Neural cell (in vitro differentiated cells): ENCODE results near the gene TRPV2. TPM values are rescaled to one million over a fixed set of nuclear protein-coding genes. Genes with fewer than 3 reads are reported as not detected.

Experiments used
- H2AFZ ChIP-seq: fragments of 200-600, 300-800 bp; sonication (generic), shearing (Covaris generic); 2 replicates; pipeline ENCODE4 v1.6.0; 2014; ENCODE audit warnings: low read depth, mild to moderate bottlenecking, antibody characterized with exemption, low read length, moderate library complexity
- H3F3A ChIP-seq: fragments of 200-600 bp; shearing (Covaris generic); 2 replicates; pipeline ENCODE4 v1.6.1; 2016; ENCODE audit warnings: mild to moderate bottlenecking, moderate library complexity, mixed read lengths, antibody characterized with exemption, low read length; ENCODE audit not compliant: insufficient read depth, poor library complexity, severe bottlenecking
- H3K27ac ChIP-seq: fragments of 200-600, 300-800 bp; sonication (generic), shearing (Covaris generic); 2 replicates; pipeline ENCODE4 v1.5.1; 2014; ENCODE audit warnings: mild to moderate bottlenecking, low read length, moderate library complexity
- H3K27me3 ChIP-seq: fragments of 300-800, 200-600 bp; sonication (generic), shearing (Covaris generic); 2 replicates; pipeline ENCODE4 v1.6.0; 2014; ENCODE audit warnings: mild to moderate bottlenecking, low read depth, low read length, moderate library complexity; ENCODE audit not compliant: insufficient read depth
- H3K36me3 ChIP-seq: fragments of 300-800, 200-600 bp; sonication (generic), shearing (Covaris generic); 2 replicates; pipeline ENCODE4 v1.5.1; 2014; ENCODE audit warnings: mild to moderate bottlenecking, antibody characterized with exemption, low read length, moderate library complexity; ENCODE audit not compliant: insufficient read depth
- H3K4me2 ChIP-seq: fragments of 300-800, 200-600 bp; sonication (generic), shearing (Covaris generic); 2 replicates; pipeline ENCODE4 v1.6.0; 2014; ENCODE audit warnings: mild to moderate bottlenecking, low read length
- H3K4me3 ChIP-seq: fragments of 300-800, 200-600 bp; sonication (generic), shearing (Covaris generic); 2 replicates; pipeline ENCODE4 v1.5.1; 2014; ENCODE audit warnings: mild to moderate bottlenecking, low read length, moderate library complexity
- H3K79me2 ChIP-seq: fragments of 200-600 bp; shearing (Covaris generic); replicated peaks from 2 replicates; pipeline ENCODE4 v1.6.0; 2014; ENCODE audit warnings: mild to moderate bottlenecking, low read length, moderate library complexity; ENCODE audit not compliant: insufficient read depth
- H3K9ac ChIP-seq: fragments of 300-800, 200-600 bp; sonication (generic), shearing (Covaris generic); 2 replicates; pipeline ENCODE4 v1.6.1; 2016; ENCODE audit warnings: mild to moderate bottlenecking, low read length, mixed read lengths
- H3K9me2 ChIP-seq: fragments of 200-600 bp; shearing (Covaris generic); 2 replicates; pipeline ENCODE4 v1.6.1; 2016; ENCODE audit warnings: mild to moderate bottlenecking, low read length, mixed read lengths; ENCODE audit not compliant: insufficient read depth
- H3K9me3 ChIP-seq: fragments of 200-600, 300-800 bp; sonication (generic), shearing (Covaris generic); 2 replicates; pipeline ENCODE4 v1.6.1; 2016; ENCODE audit warnings: mild to moderate bottlenecking, mixed run types, low read length, moderate library complexity, mixed read lengths
- H4K20me1 ChIP-seq: fragments of 200-600 bp; shearing (Covaris generic); 2 replicates; pipeline ENCODE4 v1.6.1; 2016; ENCODE audit warnings: mild to moderate bottlenecking, mixed run types; ENCODE audit not compliant: insufficient read depth
- CTCF ChIP-seq: fragments of 450-650 bp; IDR thresholded peaks from 2 replicates; pipeline ENCODE4 v1.5.1; 2014; ENCODE audit warnings: antibody characterized with exemption, mild to moderate bottlenecking, moderate library complexity; ENCODE audit not compliant: poor library complexity, severe bottlenecking
- EP300 ChIP-seq: fragments of 450-650 bp; conservative IDR thresholded peaks from 2 replicates; pipeline ENCODE4 v1.6.1; 2014; ENCODE audit warnings: antibody characterized with exemption, mild to moderate bottlenecking, moderate library complexity; ENCODE audit not compliant: poor library complexity, severe bottlenecking
- EZH2 ChIP-seq: fragments of 200-600, 300-800 bp; shearing (Covaris generic), sonication (generic); IDR thresholded peaks from 2 replicates; pipeline ENCODE4 v1.6.1; 2014; ENCODE audit warnings: antibody characterized with exemption, low read length, borderline replicate concordance, mild to moderate bottlenecking; ENCODE audit not compliant: insufficient read depth, poor library complexity, severe bottlenecking
- MXI1 ChIP-seq: fragments of 450-650 bp; conservative IDR thresholded peaks from 2 replicates; pipeline ENCODE4 v1.6.1; 2014; ENCODE audit warnings: antibody characterized with exemption, mild to moderate bottlenecking; ENCODE audit not compliant: poor library complexity, severe bottlenecking
- POLR2AphosphoS5 ChIP-seq: IDR thresholded peaks from 2 replicates; pipeline ENCODE4 v1.6.1; 2012
- RAD21 ChIP-seq: fragments of 450-650 bp; conservative IDR thresholded peaks from 2 replicates; pipeline ENCODE4 v1.6.1; 2014; ENCODE audit warnings: antibody characterized with exemption, mild to moderate bottlenecking, moderate library complexity
- REST ChIP-seq: IDR thresholded peaks from 2 replicates; pipeline ENCODE4 v1.6.1; 2012; ENCODE audit warnings: borderline replicate concordance
- SMC3 ChIP-seq: fragments of 450-650 bp; conservative IDR thresholded peaks from 2 replicates; pipeline ENCODE4 v1.6.1; 2014; ENCODE audit warnings: antibody characterized with exemption, mild to moderate bottlenecking, moderate library complexity; ENCODE audit not compliant: poor library complexity
- TAF1 ChIP-seq: IDR thresholded peaks from 2 replicates; pipeline ENCODE4 v1.6.1; 2012; ENCODE audit warnings: low read depth
- polyA plus RNA-seq: library from polyadenylated mRNA; depleted of rRNA; stranded (reverse); fragments of >200 nt; gene quantifications from 2 replicates; pipeline ENCODE4 v1.2.3, GENCODE V29; 2014

TRPV2 gene
- polyA plus RNA-seq, 1 donor from 2014 or later = not detected

DNA sequence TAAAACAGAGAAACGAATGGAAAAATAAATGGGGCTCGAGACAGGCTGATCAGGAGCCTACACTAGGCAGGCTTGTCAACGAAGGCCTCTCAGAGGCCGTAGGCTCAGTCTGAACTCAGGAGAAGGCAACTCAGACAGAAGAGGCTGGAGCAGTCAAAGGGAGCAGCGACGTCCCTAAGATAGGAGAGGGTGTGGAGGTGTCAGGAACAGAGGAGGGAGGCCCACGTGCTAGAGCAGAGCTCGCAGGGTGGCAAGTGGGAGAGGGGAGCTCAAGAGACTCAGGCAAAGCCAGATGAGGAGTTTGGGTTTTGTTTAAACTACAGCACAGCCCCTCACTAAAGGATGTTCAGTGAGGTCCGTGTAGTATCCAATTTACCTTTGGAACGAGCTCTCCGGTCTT is 43.9 kb downstream of the TRPV2 start:
- Histone ChIP-seq H3K27ac (no peak overlapping the region), H3K4me3 (no peak overlapping the region), H3K4me2 (no peak overlapping the region), H3K9ac (no peak overlapping the region), H2AFZ (no peak overlapping the region), H4K20me1 (no peaks in the 10 kb centered on the region), H3K79me2 (no peaks in the 10 kb centered on the region), H3K9me2 (no peaks in the 10 kb centered on the region), H3K27me3 (no peaks in the 10 kb centered on the region), H3F3A (no peaks in the 10 kb centered on the region), H3K9me3 (no peaks in the 10 kb centered on the region), H3K36me3 (no peaks in the 10 kb centered on the region)
- no peak for TF ChIP-seq EZH2
- no peak for TF ChIP-seq RAD21
- no peak for TF ChIP-seq MXI1
- no peak for TF ChIP-seq EP300
- TF ChIP-seq POLR2AphosphoS5 = no peak
- no peak for TF ChIP-seq SMC3
- no peak for TF ChIP-seq CTCF
- no peak for TF ChIP-seq TAF1
- no peak for TF ChIP-seq REST

GRCh38 chr17:16459855-16460550 is 44.6 kb downstream of the TRPV2 start:
- Histone ChIP-seq H4K20me1 (no peaks in the 10 kb centered on the region), H3F3A (no peaks in the 10 kb centered on the region), H3K9ac (no peak overlapping the region), H3K36me3 (no peaks in the 10 kb centered on the region), H3K79me2 (no peaks in the 10 kb centered on the region), H3K27ac (no peak overlapping the region), H3K27me3 (no peaks in the 10 kb centered on the region), H2AFZ (no peak overlapping the region), H3K4me2 (no peak overlapping the region), H3K4me3 (no peak overlapping the region), H3K9me2 (no peaks in the 10 kb centered on the region), H3K9me3 (no peaks in the 10 kb centered on the region)
- TF ChIP-seq RAD21 (no peak), POLR2AphosphoS5 (no peak), REST (no peak), EZH2 (no peak), EP300 (no peak), SMC3 (no peak), MXI1 (no peak), TAF1 (no peak), CTCF (no peak)
